HG03460 (cell line): ENCODE data around the gene TSPAN5.
"Not testable (repeated sequence)": the region's sequence is repeated elsewhere in the genome, so short reads cannot be mapped to it uniquely, and the experiment has no call there.

ENCODE experiments used
- ATAC-seq: cut with Tn5 transposase; IDR thresholded peaks from one replicate; pipeline ENCODE4 v1.9.1; 2021; ENCODE audit not compliant: unreplicated experiment

Gene TSPAN5

GRCh38 chr4:98468709-98469108 lies 189.7 kb downstream of the TSPAN5 start:
- no peak for ATAC-seq

GRCh38 chr4:98467627-98468072 lies 190.8 kb downstream of the TSPAN5 start:
- ATAC-seq, result peak; percentile 93

DNA sequence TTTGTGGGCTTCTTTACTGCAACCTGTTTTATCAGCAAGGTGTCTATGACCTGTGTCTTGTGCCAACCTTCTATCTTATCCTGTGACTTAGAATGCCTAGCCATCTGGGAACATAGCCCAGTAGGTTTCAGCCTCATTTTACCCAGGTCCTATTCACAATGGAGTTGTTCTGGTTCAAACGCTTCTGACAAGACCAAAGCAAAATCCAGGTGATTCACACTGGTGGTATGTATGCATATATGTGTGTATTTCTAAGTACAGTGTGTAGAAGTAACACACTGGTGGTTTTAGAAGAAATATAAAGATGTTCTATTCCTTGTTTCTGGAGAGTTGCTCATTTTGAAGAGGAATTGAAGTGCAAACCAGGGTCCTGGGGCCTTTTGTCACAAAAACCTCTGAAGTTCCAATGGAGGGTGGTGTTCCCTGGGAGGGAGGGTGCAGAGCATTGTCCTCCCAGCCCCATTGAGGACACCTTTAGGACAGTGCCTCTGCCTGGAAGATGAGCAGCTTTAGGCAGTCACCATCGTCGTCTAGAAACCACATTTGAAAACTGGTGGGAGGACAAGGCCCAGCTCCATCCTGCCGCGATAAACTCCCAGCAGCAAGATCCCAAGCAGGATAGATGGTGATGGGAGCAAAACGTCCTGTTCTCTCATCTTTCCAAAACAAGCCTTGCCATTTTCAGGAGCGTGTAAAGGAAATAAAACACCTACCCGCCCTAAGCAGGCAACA lies 191.4 kb downstream of the TSPAN5 start:
- no peak for ATAC-seq

GRCh38 chr4:98462487-98462886 lies 195.9 kb downstream of the TSPAN5 start:
- ATAC-seq, result no peak

DNA sequence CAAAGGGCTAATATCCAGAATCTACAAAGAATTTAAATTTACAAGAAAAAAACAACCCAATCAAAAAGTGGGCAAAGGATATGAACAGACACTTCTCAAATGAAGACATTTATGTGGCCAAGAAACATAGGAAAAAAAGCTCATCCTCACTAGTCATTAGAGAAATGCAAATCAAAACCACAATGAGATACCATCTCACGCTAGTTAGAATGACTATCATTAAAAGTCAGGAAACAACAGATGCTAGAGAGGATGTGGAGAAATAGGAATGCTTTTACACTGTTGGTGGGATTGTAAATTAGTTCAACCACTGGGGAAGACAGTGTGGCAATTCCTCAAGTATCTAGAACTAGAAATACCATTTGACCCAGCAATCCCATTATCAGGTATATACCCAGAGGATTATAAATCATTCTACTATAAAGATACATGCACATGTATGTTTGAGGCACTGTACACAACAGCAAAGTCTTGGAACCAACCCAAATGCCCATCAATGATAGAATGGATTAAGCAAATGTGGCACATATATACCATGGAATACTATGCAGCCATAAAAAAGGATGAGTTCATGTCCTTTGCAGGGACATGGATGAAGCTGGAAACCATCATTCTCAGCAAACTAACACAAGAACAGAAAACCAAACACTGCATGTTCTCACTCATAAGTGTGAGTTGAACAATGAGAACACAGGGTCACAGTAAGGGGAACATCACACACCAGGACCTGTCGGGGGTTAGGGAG lies 197.1 kb downstream of the TSPAN5 start:
- not testable (repeated sequence) for ATAC-seq

DNA sequence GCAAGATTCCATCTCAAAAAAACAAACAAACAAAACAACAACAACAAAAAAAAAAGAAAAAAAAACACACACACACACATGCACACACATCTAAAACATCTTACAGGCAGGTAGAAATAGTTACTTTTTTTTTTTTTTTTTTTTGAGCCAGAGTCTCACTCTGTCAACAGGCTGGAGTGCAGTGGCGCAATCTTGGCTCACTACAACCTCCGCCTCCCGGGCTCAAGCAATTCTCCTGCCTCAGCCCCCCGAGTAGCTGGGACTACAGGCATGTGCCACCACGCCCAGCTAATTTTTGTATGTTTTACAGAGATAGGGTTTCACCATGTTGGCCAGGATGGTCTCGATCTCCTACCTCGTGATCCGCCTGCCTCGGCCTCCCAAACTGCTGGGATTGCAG lies 201.0 kb downstream of the TSPAN5 start:
- not testable (repeated sequence) for ATAC-seq

DNA sequence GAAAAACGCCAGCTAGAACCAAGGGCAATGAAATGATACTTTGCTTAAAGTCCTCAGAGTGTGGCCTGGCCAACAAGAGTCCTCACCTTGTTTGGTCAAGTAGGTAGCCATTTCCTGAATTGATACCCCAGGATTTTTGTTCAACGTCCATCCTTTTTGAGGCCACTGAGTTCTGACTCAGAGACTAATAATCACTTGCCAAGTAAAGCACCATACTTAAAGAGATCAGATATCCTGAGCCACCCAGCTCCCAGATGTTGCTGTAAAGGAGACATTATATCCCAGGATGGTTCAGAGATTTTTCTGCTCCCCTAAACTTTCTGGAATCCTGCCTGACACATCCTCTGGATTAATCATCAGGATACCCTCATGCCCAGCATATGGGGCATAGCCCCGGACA lies 206.3 kb downstream of the TSPAN5 start:
- ATAC-seq, result no peak

DNA sequence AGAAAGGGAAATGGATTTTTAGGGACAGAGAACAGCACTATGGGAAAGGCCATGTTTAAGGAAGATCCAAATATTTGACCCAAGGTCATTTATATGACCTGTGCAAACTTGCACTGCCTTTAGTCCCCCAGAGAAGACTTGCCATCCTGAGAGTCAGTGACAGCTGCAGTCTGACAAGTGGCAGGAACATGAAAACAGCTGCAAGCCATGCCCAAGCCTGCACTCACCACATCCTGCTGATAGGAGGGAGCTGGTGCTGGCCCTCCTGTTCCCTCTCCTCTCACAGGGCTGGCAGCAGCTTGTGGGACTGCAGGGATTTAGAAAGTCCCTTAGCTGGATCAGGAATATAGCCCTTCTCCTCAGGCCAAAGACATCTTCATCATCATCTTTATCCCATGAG lies 209.5 kb downstream of the TSPAN5 start:
- peak; percentile 36 for ATAC-seq

DNA sequence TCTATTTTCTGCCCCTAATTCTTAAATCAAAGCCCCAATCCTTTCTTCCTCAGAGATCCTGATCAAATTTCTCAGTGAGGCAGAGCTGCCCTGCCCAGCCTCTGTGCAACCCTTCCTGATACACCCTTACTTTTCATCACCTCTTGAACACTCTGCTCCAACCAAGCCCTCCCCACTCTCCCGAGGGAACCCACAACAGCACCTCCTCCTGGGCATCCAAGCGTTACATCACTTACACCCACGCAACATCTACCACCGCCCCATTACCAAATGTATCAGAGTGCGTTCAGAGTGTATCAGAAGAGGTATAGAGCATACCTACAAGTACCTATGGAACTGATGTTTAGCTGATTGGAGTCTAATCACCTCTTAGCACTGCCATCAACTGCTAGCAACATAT lies 210.8 kb downstream of the TSPAN5 start:
- ATAC-seq, result no peak

DNA sequence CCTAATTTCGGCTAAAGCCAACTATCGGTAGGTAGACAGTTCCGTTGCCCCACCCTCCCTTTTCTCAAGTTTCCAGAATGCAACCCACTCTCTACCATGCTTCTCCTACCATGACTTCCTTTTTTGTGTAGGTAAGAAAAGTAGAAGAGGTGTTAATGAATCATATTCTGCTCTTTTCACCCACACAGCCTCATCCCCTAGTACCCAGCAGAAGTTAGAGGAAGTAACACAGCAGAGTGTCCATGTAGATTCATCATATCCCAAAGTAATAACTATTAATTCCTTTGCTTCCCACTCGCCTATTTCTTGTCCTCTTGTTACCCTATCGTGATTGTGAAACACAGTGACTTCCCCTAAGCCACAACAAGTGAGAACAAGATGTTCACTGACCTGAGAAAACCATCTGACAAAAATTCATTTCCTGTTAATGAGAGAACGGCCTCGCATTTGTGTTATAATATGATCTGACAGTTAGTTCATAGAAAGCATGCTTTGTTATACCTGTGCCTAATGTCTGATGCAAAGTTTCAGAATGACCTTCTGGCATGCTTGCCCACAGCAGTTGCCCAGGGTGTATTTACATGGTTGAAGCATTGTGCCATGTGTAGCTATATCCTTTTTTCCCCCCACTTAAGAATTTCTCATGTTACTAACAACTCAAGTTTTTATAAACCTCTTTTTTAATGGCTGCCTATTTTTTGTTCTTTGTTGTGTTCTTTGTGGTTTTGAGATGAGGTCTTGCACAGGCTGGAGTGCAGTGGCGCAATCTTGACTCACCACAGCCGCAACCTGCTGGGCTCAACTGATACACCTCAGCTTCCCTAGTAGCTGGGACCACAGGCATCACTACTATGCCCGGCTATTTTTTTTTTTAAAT lies 211.7 kb downstream of the TSPAN5 start:
- ATAC-seq, result peak; percentile 70

GRCh38 chr4:98444371-98444770 lies 214.0 kb downstream of the TSPAN5 start:
- ATAC-seq, result no peak

DNA sequence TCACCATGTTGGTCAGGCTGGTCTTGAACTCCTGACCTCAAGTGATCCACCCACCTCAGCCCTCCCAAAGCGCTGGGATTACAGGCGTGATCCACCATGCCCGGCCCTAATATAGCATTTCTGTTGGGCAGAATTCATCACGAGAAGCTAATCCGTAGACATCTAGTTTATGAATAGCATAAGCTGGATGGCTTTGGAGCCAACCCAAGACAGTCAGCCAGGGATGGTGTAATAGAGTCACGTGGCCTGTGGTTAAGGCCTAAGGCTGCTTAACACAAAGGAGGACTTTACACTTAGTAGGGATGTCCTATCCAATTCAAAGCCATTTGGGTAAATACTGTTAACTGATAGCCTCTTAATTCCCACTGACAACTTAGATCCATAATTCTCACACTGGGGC lies 223.6 kb downstream of the TSPAN5 start:
- no peak for ATAC-seq

DNA sequence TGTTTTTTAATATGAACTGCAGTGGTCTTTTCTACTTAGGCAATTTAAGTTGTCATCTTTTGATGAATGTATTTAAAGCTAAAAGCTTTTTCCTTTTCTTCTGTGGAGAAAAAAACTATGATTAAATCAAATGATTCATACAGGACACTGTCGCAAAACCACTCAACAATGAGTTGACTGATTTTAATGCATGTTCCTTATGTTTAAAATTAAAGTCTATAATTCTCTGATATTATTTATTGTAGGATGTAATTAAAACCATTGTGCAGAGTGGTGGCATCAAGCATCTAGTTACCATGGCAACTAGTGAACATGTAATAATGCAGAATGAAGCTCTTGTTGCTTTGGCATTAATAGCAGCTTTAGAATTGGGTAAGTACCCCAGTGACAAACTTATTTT lies 224.7 kb downstream of the TSPAN5 start:
- no peak for ATAC-seq

DNA sequence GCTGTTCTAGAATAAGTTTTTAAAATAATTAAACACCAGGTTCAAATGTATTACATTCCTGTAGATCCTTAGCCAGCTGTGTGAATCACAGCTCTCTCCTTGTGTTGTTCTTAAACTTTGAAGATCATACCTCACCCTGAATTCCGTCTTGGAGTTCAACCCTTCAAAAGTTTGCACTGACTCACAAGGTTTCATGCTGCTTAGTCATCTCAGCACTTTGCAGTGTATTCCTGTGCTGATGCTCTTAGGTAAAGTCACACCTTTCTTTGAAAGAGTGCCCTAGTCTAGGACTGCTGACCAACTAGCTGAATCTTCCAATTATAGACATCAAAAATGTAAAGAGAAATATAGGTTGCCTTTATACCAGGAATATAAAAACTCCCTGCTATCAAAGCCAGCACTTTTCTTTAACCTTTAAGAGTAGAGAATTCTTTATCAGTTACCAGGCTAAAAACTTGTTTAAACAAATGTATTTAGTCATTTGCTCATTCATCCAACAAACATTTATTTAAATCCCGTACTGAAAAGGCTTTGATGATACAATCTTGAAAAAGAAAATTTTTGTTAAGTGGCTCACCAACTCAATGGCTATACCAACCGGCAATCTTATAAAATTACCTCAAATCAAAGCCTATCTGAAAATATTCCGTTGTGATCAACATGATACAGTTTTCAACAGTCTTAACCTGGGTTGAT lies 227.6 kb downstream of the TSPAN5 start:
- no peak for ATAC-seq

DNA sequence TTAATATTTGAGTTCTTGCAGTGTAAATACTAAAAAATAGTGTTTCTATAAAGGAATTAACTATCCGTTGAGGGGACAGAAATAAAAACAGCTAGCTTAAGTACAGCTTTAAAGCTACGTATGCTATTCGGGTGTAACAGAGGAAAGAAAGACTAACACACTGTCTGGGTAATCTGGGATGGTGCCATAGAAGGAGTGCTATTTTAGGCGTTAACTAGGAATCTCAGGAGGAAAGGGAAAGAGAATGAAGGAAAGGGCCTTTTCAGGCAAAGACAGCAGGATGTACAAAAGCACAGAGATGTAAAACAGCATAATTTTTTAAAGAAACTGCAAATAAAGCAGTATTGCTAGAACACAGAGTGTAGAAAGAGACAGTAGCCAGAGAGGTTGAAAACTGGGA lies 235.4 kb downstream of the TSPAN5 start:
- ATAC-seq, result no peak

- no peak for ATAC-seq
These were observed 237.3 kb downstream of the TSPAN5 start for GRCh38 chr4:98421111-98421510.
